ENCODE measurements around the gene PITHD1.

DNA sequence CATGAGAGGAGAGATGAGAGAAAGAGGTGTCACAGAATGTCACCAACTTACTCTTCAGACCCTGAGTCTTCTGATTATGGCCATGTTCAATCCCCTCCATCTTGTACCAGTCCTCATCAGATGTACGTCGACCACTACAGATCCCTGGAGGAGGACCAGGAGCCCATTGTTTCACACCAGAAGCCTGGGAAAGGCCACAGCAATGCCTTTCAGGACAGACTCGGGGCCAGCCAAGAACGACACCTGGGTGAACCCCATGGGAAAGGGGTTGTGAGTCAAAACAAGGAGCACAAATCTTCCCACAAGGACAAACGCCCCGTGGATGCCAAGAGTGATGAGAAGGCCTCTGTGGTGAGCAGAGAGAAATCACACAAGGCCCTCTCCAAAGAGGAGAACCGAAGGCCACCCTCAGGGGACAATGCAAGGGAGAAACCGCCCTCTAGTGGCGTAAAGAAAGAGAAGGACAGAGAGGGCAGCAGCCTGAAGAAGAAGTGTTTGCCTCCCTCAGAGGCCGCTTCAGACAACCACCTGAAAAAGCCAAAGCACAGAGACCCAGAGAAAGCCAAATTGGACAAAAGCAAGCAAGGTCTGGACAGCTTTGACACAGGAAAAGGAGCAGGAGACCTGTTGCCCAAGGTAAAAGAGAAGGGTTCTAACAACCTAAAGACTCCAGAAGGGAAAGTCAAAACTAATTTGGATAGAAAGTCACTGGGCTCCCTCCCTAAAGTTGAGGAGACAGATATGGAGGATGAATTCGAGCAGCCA is 27.0 kb upstream of the PITHD1 start:
- TF ChIP-seq, protein P1, sequence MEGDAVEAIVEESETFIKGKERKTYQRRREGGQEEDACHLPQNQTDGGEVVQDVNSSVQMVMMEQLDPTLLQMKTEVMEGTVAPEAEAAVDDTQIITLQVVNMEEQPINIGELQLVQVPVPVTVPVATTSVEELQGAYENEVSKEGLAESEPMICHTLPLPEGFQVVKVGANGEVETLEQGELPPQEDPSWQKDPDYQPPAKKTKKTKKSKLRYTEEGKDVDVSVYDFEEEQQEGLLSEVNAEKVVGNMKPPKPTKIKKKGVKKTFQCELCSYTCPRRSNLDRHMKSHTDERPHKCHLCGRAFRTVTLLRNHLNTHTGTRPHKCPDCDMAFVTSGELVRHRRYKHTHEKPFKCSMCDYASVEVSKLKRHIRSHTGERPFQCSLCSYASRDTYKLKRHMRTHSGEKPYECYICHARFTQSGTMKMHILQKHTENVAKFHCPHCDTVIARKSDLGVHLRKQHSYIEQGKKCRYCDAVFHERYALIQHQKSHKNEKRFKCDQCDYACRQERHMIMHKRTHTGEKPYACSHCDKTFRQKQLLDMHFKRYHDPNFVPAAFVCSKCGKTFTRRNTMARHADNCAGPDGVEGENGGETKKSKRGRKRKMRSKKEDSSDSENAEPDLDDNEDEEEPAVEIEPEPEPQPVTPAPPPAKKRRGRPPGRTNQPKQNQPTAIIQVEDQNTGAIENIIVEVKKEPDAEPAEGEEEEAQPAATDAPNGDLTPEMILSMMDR (IDR thresholded peaks at IDR 0.05) = peak in 5 of 7 experiments; percentile 44 to 66 (median 48)
- TF ChIP-seq POLR2A (IDR thresholded peaks at IDR 0.05) = no peak

Measured in stomach (tissue), 4 donors.